HEK293 (cell line): ENCODE measurements around the gene TMEM181.

ENCODE experiments used
- GLIS2 ChIP-seq: fragments of 450-650 bp; formaldehyde crosslinking; IDR thresholded peaks from 2 replicates; pipeline ENCODE4 v1.5.1; 2016; ENCODE audit warnings: missing biosample characterization, missing genetic modification characterization
- RBAK ChIP-seq: fragments of 450-650 bp; formaldehyde crosslinking; IDR thresholded peaks from 2 replicates; pipeline ENCODE4 v1.5.1; 2016; ENCODE audit warnings: missing biosample characterization, missing genetic modification characterization
- YY2 ChIP-seq: fragments of 450-650 bp; formaldehyde crosslinking; IDR thresholded peaks from 2 replicates; pipeline ENCODE4 v1.5.1; 2016; ENCODE audit warnings: missing biosample characterization, missing genetic modification characterization
- ZBTB17 ChIP-seq: fragments of 450-650 bp; formaldehyde crosslinking; IDR thresholded peaks from 2 replicates; pipeline ENCODE4 v1.5.1; 2016; ENCODE audit warnings: missing biosample characterization, missing genetic modification characterization
- ZFP37 ChIP-seq: fragments of 450-650 bp; formaldehyde crosslinking; IDR thresholded peaks from 2 replicates; pipeline ENCODE4 v1.5.1; 2016; ENCODE audit warnings: missing biosample characterization, missing genetic modification characterization
- ZNF132 ChIP-seq: fragments of 450-650 bp; formaldehyde crosslinking; IDR thresholded peaks from 2 replicates; pipeline ENCODE4 v1.5.1; 2017; ENCODE audit warnings: missing biosample characterization, missing genetic modification characterization, borderline replicate concordance
- ZNF140 ChIP-seq: fragments of 450-650 bp; formaldehyde crosslinking; IDR thresholded peaks from 2 replicates; pipeline ENCODE4 v1.5.1; 2016; ENCODE audit warnings: missing biosample characterization, missing genetic modification characterization
- ZNF155 ChIP-seq: fragments of 450-650 bp; formaldehyde crosslinking; IDR thresholded peaks from 2 replicates; pipeline ENCODE4 v1.5.1; 2016; ENCODE audit warnings: missing biosample characterization, missing genetic modification characterization
- ZNF16 ChIP-seq: fragments of 450-650 bp; formaldehyde crosslinking; IDR thresholded peaks from 2 replicates; pipeline ENCODE4 v1.5.1; 2016; ENCODE audit warnings: low read depth, missing biosample characterization, missing genetic modification characterization
- ZNF214 ChIP-seq: fragments of 450-650 bp; formaldehyde crosslinking; IDR thresholded peaks from 2 replicates; pipeline ENCODE4 v1.5.1; 2017; ENCODE audit warnings: missing biosample characterization, mild to moderate bottlenecking, missing genetic modification characterization, borderline replicate concordance
- ZNF248 ChIP-seq: fragments of 450-650 bp; formaldehyde crosslinking; IDR thresholded peaks from 2 replicates; pipeline ENCODE4 v1.5.1; 2017; ENCODE audit warnings: missing biosample characterization, missing genetic modification characterization
- ZNF302 ChIP-seq: fragments of 450-650 bp; formaldehyde crosslinking; IDR thresholded peaks from 2 replicates; pipeline ENCODE4 v1.5.1; 2016; ENCODE audit warnings: missing biosample characterization, missing genetic modification characterization, low read depth
- ZNF311 ChIP-seq: fragments of 450-650 bp; formaldehyde crosslinking; IDR thresholded peaks from 2 replicates; pipeline ENCODE4 v1.5.1; 2017; ENCODE audit warnings: missing biosample characterization, missing genetic modification characterization, borderline replicate concordance
- ZNF510 ChIP-seq: fragments of 450-650 bp; formaldehyde crosslinking; IDR thresholded peaks from 2 replicates; pipeline ENCODE4 v1.5.1; 2018; ENCODE audit warnings: mild to moderate bottlenecking, missing genetic modification characterization, missing biosample characterization; ENCODE audit not compliant: insufficient replicate concordance
- ZNF626 ChIP-seq: fragments of 450-650 bp; sonication (Bioruptor Pico); formaldehyde crosslinking; IDR thresholded peaks from 2 replicates; pipeline ENCODE4 v1.5.1; 2018; ENCODE audit warnings: missing biosample characterization, missing genetic modification characterization, inconsistent platforms
- ZNF670 ChIP-seq: fragments of 450-650 bp; formaldehyde crosslinking; IDR thresholded peaks from 2 replicates; pipeline ENCODE4 v1.5.1; 2016; ENCODE audit warnings: missing biosample characterization, missing genetic modification characterization, low read depth
- ZNF785 ChIP-seq: fragments of 450-650 bp; formaldehyde crosslinking; IDR thresholded peaks from 2 replicates; pipeline ENCODE4 v1.5.1; 2016; ENCODE audit warnings: missing biosample characterization, missing genetic modification characterization
- TF ChIP-seq, protein P1 (sequence below): fragments of 450-650 bp; formaldehyde crosslinking; IDR thresholded peaks from 2 replicates; pipeline ENCODE4 v1.5.1; 2016; ENCODE audit warnings: missing biosample characterization, missing genetic modification characterization, borderline replicate concordance
- TF ChIP-seq, protein P2 (sequence below): fragments of 450-650 bp; formaldehyde crosslinking; IDR thresholded peaks from 2 replicates; pipeline ENCODE4 v1.5.1; 2016; ENCODE audit warnings: missing biosample characterization, missing genetic modification characterization
- TF ChIP-seq, protein P3 (sequence below): fragments of 450-650 bp; formaldehyde crosslinking; IDR thresholded peaks from 2 replicates; pipeline ENCODE4 v1.5.1; 2016; ENCODE audit warnings: missing biosample characterization, missing genetic modification characterization
- TF ChIP-seq, protein P4 (sequence below): fragments of 450-650 bp; formaldehyde crosslinking; conservative IDR thresholded peaks from 2 replicates; pipeline ENCODE4 v1.5.1; 2016; ENCODE audit warnings: low read depth, missing biosample characterization, missing genetic modification characterization
- TF ChIP-seq, protein P5 (sequence below): fragments of 450-650 bp; formaldehyde crosslinking; IDR thresholded peaks from 2 replicates; pipeline ENCODE4 v1.5.1; 2017; ENCODE audit warnings: missing biosample characterization, mild to moderate bottlenecking, missing genetic modification characterization, moderate library complexity

TMEM181 gene

DNA sequence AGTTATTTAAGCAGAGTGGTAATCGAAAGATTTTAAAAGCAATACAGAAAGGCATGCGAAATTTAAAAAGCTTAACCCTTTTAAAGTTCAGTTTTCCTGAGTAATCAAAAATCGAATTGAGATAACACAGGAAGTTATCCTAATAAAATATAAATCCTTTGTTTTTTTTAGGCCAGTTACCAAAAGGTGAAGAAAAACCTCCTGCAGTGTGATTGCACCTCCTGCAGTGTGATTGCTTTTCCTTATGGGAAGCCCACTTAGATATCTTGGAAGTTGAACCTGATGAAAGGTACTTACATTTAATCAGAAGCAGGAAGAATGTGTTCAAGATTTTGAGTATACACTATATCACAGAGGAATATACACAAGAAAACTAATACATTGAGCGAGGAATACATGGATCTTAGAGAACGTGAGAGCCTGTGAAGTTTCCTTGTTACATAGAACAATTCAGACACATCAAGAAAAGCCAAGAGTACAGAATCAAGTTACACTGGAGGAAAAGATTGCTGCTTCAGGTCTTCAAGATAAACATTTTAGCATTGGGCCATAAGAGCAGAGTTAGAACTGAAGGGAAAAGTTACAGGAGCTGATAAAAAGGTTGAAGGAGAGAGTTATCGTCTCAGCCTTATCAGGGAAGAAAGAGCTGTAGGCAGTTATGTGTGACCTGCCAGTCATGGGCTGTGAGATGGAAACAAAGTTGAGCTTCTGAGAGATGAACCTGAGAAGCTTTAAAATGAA, 7.7 kb upstream of the TMEM181 start (continued):
- TF ChIP-seq ZNF510 (tag by site-specific recombination) (no peak), RBAK (tag by site-specific recombination) (no peak), ZNF626 (tag by site-specific recombination) (no peak), ZNF214 (tag by site-specific recombination) (no peak), ZBTB17 (tag by site-specific recombination) (peak; percentile 87), GLIS2 (tag by site-specific recombination) (no peak), ZNF670 (tag by site-specific recombination) (no peak), ZNF16 (tag by site-specific recombination) (no peak), ZNF132 (tag by site-specific recombination) (no peak), ZNF785 (no peak), ZNF140 (tag by site-specific recombination) (no peak), ZFP37 (tag by site-specific recombination) (no peak), ZNF311 (tag by site-specific recombination) (no peak), ZNF155 (tag by site-specific recombination) (no peak), ZNF248 (no peak), ZNF302 (tag by site-specific recombination) (no peak), YY2 (tag by site-specific recombination) (no peak)
- TF ChIP-seq, protein P1, sequence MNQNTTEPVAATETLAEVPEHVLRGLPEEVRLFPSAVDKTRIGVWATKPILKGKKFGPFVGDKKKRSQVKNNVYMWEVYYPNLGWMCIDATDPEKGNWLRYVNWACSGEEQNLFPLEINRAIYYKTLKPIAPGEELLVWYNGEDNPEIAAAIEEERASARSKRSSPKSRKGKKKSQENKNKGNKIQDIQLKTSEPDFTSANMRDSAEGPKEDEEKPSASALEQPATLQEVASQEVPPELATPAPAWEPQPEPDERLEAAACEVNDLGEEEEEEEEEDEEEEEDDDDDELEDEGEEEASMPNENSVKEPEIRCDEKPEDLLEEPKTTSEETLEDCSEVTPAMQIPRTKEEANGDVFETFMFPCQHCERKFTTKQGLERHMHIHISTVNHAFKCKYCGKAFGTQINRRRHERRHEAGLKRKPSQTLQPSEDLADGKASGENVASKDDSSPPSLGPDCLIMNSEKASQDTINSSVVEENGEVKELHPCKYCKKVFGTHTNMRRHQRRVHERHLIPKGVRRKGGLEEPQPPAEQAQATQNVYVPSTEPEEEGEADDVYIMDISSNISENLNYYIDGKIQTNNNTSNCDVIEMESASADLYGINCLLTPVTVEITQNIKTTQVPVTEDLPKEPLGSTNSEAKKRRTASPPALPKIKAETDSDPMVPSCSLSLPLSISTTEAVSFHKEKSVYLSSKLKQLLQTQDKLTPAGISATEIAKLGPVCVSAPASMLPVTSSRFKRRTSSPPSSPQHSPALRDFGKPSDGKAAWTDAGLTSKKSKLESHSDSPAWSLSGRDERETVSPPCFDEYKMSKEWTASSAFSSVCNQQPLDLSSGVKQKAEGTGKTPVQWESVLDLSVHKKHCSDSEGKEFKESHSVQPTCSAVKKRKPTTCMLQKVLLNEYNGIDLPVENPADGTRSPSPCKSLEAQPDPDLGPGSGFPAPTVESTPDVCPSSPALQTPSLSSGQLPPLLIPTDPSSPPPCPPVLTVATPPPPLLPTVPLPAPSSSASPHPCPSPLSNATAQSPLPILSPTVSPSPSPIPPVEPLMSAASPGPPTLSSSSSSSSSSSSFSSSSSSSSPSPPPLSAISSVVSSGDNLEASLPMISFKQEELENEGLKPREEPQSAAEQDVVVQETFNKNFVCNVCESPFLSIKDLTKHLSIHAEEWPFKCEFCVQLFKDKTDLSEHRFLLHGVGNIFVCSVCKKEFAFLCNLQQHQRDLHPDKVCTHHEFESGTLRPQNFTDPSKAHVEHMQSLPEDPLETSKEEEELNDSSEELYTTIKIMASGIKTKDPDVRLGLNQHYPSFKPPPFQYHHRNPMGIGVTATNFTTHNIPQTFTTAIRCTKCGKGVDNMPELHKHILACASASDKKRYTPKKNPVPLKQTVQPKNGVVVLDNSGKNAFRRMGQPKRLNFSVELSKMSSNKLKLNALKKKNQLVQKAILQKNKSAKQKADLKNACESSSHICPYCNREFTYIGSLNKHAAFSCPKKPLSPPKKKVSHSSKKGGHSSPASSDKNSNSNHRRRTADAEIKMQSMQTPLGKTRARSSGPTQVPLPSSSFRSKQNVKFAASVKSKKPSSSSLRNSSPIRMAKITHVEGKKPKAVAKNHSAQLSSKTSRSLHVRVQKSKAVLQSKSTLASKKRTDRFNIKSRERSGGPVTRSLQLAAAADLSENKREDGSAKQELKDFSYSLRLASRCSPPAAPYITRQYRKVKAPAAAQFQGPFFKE (tag by site-specific recombination), result no peak
- TF ChIP-seq, protein P2, sequence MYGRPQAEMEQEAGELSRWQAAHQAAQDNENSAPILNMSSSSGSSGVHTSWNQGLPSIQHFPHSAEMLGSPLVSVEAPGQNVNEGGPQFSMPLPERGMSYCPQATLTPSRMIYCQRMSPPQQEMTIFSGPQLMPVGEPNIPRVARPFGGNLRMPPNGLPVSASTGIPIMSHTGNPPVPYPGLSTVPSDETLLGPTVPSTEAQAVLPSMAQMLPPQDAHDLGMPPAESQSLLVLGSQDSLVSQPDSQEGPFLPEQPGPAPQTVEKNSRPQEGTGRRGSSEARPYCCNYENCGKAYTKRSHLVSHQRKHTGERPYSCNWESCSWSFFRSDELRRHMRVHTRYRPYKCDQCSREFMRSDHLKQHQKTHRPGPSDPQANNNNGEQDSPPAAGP, result no peak
- TF ChIP-seq, protein P3, sequence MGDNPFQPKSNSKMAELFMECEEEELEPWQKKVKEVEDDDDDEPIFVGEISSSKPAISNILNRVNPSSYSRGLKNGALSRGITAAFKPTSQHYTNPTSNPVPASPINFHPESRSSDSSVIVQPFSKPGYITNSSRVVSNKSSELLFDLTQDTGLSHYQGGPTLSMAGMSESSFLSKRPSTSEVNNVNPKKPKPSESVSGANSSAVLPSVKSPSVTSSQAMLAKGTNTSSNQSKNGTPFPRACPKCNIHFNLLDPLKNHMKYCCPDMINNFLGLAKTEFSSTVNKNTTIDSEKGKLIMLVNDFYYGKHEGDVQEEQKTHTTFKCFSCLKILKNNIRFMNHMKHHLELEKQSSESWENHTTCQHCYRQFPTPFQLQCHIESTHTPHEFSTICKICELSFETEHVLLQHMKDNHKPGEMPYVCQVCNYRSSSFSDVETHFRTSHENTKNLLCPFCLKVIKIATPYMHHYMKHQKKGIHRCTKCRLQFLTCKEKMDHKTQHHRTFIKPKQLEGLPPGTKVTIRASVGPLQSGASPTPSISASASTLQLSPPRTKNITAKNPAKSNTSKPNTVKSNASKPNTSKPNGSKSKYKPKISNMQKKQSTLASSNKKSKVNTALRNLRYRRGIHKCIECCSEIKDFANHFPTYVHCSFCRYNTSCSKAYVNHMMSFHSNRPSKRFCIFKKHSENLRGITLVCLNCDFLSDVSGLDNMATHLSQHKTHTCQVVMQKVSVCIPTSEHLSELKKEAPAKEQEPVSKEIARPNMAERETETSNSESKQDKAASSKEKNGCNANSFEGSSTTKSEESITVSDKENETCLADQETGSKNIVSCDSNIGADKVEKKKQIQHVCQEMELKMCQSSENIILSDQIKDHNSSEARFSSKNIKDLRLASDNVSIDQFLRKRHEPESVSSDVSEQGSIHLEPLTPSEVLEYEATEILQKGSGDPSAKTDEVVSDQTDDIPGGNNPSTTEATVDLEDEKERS, result no peak
- TF ChIP-seq, protein P4, sequence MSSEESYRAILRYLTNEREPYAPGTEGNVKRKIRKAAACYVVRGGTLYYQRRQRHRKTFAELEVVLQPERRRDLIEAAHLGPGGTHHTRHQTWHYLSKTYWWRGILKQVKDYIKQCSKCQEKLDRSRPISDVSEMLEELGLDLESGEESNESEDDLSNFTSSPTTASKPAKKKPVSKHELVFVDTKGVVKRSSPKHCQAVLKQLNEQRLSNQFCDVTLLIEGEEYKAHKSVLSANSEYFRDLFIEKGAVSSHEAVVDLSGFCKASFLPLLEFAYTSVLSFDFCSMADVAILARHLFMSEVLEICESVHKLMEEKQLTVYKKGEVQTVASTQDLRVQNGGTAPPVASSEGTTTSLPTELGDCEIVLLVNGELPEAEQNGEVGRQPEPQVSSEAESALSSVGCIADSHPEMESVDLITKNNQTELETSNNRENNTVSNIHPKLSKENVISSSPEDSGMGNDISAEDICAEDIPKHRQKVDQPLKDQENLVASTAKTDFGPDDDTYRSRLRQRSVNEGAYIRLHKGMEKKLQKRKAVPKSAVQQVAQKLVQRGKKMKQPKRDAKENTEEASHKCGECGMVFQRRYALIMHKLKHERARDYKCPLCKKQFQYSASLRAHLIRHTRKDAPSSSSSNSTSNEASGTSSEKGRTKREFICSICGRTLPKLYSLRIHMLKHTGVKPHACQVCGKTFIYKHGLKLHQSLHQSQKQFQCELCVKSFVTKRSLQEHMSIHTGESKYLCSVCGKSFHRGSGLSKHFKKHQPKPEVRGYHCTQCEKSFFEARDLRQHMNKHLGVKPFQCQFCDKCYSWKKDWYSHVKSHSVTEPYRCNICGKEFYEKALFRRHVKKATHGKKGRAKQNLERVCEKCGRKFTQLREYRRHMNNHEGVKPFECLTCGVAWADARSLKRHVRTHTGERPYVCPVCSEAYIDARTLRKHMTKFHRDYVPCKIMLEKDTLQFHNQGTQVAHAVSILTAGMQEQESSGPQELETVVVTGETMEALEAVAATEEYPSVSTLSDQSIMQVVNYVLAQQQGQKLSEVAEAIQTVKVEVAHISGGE, result no peak
- TF ChIP-seq, protein P5, sequence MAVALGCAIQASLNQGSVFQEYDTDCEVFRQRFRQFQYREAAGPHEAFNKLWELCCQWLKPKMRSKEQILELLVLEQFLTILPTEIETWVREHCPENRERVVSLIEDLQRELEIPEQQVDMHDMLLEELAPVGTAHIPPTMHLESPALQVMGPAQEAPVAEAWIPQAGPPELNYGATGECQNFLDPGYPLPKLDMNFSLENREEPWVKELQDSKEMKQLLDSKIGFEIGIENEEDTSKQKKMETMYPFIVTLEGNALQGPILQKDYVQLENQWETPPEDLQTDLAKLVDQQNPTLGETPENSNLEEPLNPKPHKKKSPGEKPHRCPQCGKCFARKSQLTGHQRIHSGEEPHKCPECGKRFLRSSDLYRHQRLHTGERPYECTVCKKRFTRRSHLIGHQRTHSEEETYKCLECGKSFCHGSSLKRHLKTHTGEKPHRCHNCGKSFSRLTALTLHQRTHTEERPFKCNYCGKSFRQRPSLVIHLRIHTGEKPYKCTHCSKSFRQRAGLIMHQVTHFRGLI, result no peak
